ENCODE data around the gene TAL1.

The TAL1 gene

GRCh38 chr1:47183308-47184089 is 48.5 kb downstream of the TAL1 start:
- Histone ChIP-seq H3K36me3 (replicated peaks; ENCODE audit: insufficient read depth, low read length) (no peaks in the 10 kb centered on the region), H3K4me1 (ENCODE audit: low read length) (no peaks in the 10 kb centered on the region), H3K9me2 (replicated peaks; ENCODE audit: insufficient read depth, low read length) (no peaks in the 10 kb centered on the region), H3K4me3 (ENCODE audit: low read length) (no peak overlapping the region), H3K27ac (ENCODE audit: low read length) (no peak overlapping the region), H3K79me2 (ENCODE audit: low read length) (no peaks in the 10 kb centered on the region), H3K9ac (ENCODE audit: low read length) (no peak overlapping the region), H3K4me2 (ENCODE audit: low read depth, low read length) (no peak overlapping the region), H2AFZ (ENCODE audit: low read length) (no peak overlapping the region), H4K20me1 (ENCODE audit: insufficient read depth, low read length) (no peaks in the 10 kb centered on the region), H3K27me3 (replicated peaks; ENCODE audit: insufficient read depth, low read length) (peaks cover 32% of the 10 kb centered on the region; the same call in 1 of the 2 replicates), H3K9me3 (replicated peaks; ENCODE audit: insufficient read depth, low read length) (no peaks in the 10 kb centered on the region), H3F3A (ENCODE audit: insufficient read depth, low read length) (no peaks in the 10 kb centered on the region)
- TF ChIP-seq EZH2 (optimal IDR thresholded peaks at IDR 0.05; ENCODE audit: low read depth, low read length), result no peak
- TF ChIP-seq CTCF (IDR thresholded peaks at IDR 0.05; ENCODE audit: low read length), result no peak
- TF ChIP-seq EZH2phosphoT487 (IDR thresholded peaks at IDR 0.05; ENCODE audit: low read length), result no peak
- no peak for DNase-seq

GRCh38 chr1:47182676-47183235 is 49.3 kb downstream of the TAL1 start:
- no peak for DNase-seq
- Histone ChIP-seq H3K27me3 (replicated peaks; ENCODE audit: insufficient read depth, low read length) (peaks cover 32% of the 10 kb centered on the region; the same call in 1 of the 2 replicates), H3K36me3 (replicated peaks; ENCODE audit: insufficient read depth, low read length) (no peaks in the 10 kb centered on the region), H3K27ac (ENCODE audit: low read length) (no peak overlapping the region), H2AFZ (ENCODE audit: low read length) (no peak overlapping the region), H3F3A (ENCODE audit: insufficient read depth, low read length) (no peaks in the 10 kb centered on the region), H3K9ac (ENCODE audit: low read length) (no peak overlapping the region), H3K79me2 (ENCODE audit: low read length) (no peaks in the 10 kb centered on the region), H3K4me1 (ENCODE audit: low read length) (no peaks in the 10 kb centered on the region), H3K4me2 (ENCODE audit: low read depth, low read length) (no peak overlapping the region), H3K9me2 (replicated peaks; ENCODE audit: insufficient read depth, low read length) (no peaks in the 10 kb centered on the region), H3K4me3 (ENCODE audit: low read length) (no peak overlapping the region), H4K20me1 (ENCODE audit: insufficient read depth, low read length) (no peaks in the 10 kb centered on the region), H3K9me3 (replicated peaks; ENCODE audit: insufficient read depth, low read length) (no peaks in the 10 kb centered on the region)
- TF ChIP-seq EZH2 (optimal IDR thresholded peaks at IDR 0.05; ENCODE audit: low read depth, low read length), result no peak
- TF ChIP-seq EZH2phosphoT487 (IDR thresholded peaks at IDR 0.05; ENCODE audit: low read length), result no peak
- TF ChIP-seq CTCF (IDR thresholded peaks at IDR 0.05; ENCODE audit: low read length), result no peak

- Histone ChIP-seq H4K20me1 (ENCODE audit: insufficient read depth, low read length) (no peaks in the 10 kb centered on the region), H3K27ac (ENCODE audit: low read length) (no peak overlapping the region), H3F3A (ENCODE audit: insufficient read depth, low read length) (no peaks in the 10 kb centered on the region), H3K9me3 (replicated peaks; ENCODE audit: insufficient read depth, low read length) (no peaks in the 10 kb centered on the region), H3K4me2 (ENCODE audit: low read depth, low read length) (no peak overlapping the region), H3K27me3 (replicated peaks; ENCODE audit: insufficient read depth, low read length) (peaks cover 32% of the 10 kb centered on the region; the same call in 1 of the 2 replicates), H3K9ac (ENCODE audit: low read length) (no peak overlapping the region), H3K36me3 (replicated peaks; ENCODE audit: insufficient read depth, low read length) (no peaks in the 10 kb centered on the region), H2AFZ (ENCODE audit: low read length) (no peak overlapping the region), H3K79me2 (ENCODE audit: low read length) (no peaks in the 10 kb centered on the region), H3K9me2 (replicated peaks; ENCODE audit: insufficient read depth, low read length) (no peaks in the 10 kb centered on the region), H3K4me1 (ENCODE audit: low read length) (no peaks in the 10 kb centered on the region), H3K4me3 (ENCODE audit: low read length) (no peak overlapping the region)
- DNase-seq, result no peak
- no peak for TF ChIP-seq EZH2phosphoT487 (IDR thresholded peaks at IDR 0.05; ENCODE audit: low read length)
- no peak for TF ChIP-seq EZH2 (optimal IDR thresholded peaks at IDR 0.05; ENCODE audit: low read depth, low read length)
- no peak for TF ChIP-seq CTCF (IDR thresholded peaks at IDR 0.05; ENCODE audit: low read length)
These were observed 49.9 kb downstream of the TAL1 start for GRCh38 chr1:47181955-47182675.

Measured in MM.1S (cell line).